HG03196 (cell line): ENCODE results near the gene CCDC12.

Source experiments
- ATAC-seq: cut with Tn5 transposase; IDR thresholded peaks from one replicate; pipeline ENCODE4 v1.9.1; 2021; ENCODE audit not compliant: unreplicated experiment

Gene CCDC12

DNA sequence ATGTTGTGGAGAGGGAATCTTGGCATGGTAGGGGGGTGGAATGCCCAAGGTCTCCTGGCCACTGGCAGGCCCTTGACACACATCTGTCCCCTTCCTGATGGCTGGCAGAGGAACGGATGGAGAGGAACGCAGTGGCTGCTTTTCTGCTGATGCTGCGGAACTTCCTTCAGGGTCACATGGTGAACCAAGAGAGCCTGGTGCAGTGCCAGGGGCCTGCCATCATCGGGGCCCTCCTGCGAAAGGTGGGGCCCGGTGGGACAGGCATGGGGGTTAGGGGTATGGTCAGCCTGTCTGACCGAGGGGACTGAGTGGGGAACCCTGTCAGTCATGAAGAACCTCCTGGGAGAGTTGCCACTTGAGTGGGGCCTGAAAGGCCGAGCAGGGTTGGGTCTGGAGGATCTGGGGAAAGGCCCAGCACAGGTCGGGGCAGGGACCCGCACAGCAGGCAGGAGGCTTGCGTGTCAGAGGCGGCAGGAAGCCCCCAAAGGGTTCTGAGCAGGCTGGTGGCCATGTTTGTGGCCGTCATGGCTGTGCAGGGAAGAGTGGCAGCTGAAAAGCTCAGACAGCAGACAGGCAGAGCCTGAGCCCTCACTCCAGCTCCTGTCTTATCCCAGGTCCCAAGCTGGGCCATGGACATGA lies 21.0 kb upstream of the CCDC12 start:
- ATAC-seq = no peak

DNA sequence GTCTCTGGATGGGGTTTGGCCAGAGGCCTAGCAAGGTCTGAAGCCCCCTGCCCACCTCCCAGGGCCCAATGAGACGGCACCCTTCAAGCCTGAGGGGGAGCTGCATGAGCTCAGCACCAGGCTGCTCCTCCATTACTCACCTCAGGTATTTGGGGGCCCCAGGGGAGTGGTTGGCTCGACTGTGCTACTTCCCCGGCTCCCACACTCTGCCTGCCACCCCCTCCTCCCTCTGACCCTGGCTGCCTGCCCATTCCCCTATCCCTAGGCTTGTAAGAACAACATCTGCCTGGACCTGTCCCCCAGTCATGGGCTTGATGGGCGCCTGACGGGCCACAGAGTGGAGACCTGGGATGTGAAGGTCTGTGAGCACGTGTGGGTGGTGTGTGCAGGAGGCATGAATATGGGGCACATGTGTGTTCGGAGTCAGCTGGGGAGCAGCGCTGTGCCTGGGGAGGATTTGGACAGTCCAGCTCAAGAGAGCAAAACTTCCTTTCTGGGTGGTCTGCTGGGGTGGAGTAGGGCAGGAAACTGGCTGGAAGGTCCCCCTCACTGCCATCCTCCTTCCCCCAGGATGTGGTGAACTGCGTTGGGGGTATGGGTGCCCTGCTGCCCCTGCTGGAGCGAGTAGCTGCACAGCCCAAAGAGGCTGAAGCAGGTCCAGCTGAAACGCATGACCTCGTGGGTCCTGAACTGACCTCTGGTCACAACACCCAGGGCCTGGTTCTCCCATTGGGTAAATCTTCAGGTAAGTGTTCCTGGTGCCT lies 20.3 kb upstream of the CCDC12 start:
- ATAC-seq = no peak

DNA sequence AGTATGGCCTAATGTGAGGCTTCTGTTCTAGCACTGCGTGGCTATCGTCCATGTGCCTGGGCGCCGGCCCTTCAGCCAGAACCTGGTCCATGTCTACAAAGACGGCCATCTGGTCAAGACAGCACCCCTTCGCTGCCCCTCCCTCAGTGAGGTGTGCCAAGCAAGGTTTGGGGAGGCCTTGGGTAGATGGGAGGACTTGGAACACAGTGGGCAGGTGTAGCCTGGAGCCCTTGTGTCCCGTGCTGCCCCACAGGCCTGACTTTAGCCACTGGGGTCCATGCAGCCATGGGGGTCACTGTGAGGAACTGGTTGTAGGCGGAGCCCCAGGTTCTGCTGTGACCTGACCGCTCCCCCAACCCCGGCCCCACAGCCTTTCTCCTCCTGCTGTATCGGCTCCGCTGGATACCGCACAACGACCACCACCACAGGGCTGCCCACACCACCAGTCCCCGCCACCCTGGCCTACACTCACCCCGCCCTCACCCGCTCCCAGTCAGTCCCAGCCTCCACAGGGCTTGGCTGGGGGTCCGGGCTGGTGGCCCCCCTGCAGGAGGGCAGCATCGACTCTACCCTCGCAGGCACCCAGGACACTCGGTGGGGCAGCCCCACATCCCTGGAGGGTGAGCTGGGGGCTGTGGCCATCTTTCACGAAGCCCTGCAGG lies 19.5 kb upstream of the CCDC12 start:
- no peak for ATAC-seq

DNA sequence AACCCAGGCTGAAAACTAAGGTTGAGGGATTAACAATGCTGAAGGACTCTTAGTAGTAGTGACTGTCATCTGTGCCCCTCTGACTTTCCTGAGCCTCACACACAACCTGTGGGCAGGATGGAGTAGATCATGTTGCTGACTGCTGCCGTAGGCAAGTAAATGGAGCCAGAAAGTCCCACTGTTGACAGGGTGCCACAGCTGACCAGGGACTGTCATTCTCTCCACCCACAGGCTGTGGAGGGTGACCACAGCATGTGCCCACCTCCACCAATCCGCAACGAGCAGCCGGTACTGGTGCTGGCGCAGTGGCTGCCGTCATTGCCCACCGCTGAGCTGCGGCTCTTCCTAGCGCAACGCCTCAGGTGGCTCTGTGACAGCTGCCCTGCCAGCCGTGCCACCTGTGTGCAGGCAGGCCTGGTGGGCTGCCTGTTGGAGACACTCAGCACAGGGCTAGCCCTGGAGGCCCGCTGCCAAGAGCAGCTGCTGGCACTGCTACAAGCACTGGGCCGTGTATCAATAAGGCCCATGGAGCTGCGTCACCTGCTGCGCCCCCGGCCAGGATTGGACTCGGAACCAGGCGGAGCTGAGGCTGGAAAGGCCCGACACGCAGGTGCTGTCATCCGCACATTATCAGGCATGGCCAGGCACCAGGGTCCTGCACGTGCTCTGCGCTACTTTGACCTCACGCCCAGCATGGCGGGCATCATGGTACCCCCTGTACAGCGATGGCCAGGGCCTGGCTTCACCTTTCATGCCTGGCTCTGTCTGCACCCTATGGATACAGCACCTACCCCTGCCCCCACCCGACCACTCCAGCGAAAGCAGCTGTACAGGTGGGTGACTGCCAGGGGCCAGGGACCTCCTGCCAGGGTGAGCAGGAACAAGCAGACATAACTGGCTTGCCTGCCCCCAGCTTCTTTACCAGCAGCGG lies 18.5 kb upstream of the CCDC12 start:
- no peak for ATAC-seq

DNA sequence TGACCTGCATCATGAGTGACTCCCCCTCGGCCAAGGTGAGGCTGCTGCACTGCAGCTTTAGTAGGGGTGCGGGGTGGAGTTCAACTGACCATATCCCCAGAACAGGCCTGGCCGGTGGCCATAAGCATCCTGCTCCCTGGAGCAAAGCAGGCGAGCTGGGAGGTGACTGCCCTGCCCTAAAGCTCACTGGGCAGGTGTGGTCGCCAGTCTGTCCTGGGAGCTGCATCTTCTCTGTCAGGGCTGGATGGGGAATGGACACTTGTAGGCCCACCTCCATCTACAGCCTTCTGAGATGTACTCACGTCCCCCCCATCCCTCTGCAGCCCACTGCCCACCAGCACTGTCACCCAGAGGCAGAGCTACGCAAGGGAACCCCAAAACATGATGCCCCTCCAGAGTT lies 17.4 kb upstream of the CCDC12 start:
- ATAC-seq = no peak

DNA sequence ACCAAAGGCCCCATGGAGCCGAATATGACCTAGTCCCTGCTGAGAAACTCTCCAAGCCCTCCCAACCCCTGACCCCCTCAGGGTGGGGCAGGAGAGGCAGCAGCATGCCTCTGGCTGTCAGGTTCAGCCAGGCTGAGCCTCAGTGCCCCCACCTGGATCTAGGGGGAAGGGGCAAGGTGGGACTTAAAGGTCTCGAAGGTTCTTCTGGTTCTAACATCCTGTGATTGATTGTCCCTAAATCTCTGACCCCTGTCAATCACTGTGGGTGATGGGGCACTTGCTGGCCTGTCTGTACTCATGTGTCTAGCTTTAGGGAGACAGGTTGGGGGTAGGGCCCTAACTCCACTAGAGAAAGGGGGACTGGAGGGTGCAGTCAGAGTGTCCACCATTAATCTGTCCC lies 16.7 kb upstream of the CCDC12 start:
- no peak for ATAC-seq

DNA sequence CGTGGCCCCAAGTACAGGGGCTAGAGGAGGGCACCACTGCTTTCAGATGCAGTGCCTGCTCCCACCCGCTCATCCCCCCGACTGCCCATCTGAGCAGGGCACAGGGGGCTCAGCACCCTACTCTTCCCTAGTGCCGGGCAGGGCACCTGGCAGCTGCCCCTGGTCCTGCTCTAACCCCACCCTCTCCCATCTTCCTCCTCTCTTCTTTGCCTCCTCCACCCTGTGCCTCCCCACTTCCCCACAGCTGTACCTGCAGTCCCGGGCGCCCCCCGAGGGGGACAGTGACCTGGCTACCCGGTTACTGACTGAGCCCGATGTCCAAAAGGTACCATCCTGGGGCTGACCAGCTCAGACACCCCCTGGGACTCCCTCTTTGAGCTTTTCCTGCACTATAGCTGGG lies 15.7 kb upstream of the CCDC12 start:
- no peak for ATAC-seq

DNA sequence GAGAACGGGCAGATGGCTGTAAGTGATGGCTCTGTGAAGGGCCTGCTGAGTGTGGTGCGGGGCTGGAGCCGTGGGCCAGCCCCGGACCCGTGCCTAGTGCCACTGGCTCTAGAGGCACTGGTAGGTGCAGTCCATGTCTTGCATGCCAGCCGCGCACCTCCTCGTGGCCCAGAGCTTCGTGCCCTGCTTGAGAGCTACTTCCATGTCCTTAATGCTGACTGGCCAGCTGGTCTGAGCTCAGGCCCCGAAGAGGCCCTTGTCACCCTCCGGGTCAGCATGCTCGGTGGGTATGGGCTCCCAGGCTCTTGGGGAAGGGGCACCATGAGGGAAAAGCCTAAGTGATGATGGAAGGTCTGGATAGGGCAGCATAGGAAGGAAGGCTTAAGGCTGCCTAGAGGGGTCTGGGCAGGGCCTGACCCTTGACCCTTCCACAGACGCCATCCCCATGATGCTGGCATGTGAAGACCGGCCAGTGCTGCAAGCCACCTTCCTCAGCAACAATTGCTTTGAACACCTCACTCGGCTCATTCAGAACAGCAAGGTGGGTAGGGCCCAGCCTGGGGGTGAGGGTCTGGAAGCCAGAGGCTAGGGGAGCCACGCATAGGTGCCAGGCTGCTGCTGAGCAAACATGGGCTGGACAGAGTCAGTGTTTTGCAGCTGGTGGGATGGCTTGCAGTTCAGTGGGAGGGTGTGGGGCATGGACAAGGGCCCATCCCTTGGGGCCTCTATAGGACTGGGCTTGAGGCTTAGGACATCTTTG lies 15.0 kb upstream of the CCDC12 start:
- ATAC-seq = no peak

DNA sequence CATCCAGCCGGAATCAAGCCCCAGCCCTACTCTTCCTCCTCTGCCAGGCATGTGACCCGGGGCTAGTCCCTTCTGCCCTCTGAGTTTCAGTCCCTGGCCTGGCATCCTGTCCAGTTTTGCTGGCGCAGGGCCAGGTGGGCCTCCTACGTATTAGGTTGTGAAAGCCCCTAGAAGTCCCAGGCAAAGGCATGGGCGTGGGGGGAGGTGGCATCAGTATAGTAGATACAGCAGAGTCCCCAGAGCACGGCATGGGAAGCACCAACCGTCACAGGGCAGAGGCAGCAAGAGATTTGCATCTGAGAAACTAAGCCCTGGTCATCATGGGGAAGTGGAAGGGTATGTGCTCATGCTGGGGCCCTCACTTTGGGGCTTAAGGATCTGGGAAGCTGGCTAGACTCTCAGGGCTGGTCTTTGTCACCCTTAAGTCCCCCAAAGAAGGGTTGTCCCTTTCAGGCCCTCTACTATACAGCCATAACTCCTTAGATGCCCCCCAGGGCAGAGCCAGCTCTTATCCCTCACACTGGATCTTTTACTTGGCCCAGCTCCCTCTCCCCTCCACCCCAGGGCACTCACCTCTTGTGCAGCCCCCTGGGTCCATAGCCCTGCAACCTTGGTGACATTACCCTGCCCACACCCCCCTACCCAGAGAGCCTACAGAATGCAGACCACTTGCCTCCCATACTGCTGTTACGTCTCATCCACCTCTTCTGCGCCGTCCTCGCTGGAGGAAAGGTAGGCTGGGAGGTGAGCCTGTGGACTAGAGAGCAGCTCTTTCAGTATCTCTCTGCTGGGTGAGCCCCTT lies 14.2 kb upstream of the CCDC12 start:
- ATAC-seq = peak; percentile 41

DNA sequence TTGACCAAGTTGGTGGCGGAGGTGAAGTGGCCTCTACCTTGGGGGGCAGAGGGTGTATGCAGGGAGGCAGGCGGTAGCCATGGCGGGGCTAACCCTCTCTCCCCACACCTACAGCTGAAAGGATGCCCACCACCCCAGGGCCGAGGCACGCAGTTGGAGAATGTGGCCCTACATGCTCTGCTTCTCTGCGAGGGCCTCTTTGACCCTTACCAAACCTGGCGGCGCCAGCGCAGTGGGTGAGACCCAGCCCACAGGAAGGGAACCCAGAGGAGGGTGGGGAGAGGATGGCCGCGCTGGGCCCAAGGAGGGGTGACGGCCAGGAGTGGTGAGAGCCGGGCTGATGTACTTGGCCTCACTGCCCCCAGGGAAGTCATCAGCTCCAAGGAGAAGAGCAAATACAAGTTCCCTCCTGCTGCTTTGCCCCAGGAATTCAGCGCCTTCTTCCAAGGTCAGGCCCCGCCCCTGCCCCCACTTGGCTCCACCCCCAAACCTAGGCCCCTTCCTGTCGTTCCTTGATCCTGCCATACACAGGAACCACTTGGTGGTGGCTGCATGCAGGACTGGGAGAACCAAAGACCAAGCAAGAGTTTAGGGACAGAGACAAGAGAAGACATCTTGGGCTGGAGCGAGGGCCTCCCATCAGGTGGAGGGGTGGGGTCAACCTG lies 12.7 kb upstream of the CCDC12 start:
- ATAC-seq = no peak

DNA sequence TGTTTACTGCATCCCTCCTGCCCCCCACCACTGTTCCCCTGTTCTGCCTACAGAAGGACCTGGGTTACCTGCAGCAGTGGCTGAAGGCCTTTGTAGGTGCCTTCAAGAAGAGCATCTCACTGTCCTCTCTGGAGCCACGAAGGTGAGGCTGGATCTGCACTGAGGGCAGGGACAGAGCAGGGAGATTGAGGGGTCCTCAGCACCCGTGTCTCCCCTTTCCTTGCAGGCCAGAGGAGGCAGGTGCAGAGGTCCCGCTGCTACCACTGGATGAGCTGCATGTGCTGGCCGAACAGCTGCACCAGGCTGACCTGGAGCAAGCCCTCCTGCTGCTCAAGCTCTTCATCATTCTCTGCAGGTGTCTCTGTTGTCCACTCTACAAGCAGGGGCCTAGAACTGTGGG lies 12.1 kb upstream of the CCDC12 start:
- ATAC-seq = no peak

DNA sequence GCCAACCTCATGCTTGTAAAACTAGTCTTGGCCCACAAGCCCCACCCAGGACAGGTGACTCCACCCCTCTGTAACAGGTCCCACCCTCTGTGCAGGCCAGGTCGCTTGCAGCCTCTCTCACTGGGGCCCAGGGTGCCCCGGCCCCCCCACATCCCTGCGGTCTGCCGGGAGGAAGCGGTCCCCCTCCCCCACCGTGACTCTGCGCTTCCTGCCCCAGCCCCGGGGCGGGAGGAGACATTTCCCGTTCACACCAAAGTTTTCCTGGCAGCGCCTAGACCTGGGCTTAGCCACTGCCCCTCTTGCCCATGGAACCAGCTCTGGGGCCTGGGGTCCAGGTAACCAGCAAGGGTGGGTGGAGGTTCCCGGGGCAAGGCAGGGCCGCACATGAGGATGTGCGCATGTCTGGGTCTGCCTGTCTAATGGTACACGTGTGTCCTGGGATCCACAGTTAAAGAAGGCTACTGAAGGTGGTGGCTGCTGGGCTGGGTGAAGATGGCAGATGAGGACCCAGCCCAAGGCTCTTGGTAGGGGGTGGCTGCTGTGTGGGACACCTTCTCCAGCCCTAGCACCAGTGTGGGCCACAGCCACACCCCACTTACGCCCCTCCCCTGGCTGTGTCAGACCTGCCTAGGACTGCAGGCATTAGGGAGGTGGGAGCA lies 11.3 kb upstream of the CCDC12 start:
- ATAC-seq = peak; percentile 42

DNA sequence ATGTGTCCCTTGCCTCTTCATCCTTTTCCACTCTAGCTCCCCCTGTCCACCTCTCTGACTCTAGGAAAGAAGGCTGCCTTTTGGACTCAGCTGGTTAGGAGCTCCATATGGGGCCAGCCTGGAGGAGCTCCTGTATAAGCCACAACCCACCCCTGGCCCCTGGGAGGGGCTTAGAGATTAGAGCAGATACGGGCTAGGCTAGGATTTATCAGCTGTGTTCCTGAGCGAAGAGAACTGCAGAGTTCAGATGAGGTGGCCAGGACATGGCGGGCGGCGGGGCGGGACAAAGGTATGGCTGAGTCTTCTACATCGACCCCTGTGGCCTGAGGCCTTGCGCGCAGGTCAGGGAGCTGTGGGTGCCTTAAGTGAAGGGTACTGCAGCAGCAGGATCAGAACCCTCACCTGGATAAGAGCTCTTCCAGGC lies 10.8 kb upstream of the CCDC12 start:
- ATAC-seq = peak; percentile 4

DNA sequence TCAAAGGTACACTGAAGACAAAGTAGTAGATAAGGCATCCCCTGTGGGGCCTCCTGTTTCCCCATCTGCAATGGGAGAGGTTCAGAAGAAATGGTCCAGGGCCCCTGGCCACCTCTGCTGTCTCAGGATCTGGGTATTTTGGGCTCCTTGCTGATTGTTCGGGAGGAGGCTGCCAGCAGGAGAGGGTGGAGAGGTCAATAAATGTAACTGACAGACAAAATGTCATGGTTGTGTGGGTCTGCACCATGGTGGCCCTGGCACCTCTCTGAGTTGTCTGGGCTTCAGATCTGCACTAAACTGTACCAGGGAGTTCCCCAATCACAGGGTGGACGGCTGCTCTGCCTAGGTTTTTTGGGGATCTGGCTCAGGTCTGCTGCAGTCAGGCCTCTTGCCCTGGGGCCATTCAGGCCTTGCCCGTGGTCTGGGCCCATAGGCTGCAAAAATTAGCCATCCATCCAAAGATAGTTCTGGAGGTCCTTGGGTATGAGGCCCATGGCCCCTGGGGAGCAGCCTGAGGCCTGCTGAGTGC lies 10.3 kb upstream of the CCDC12 start:
- ATAC-seq = no peak

DNA sequence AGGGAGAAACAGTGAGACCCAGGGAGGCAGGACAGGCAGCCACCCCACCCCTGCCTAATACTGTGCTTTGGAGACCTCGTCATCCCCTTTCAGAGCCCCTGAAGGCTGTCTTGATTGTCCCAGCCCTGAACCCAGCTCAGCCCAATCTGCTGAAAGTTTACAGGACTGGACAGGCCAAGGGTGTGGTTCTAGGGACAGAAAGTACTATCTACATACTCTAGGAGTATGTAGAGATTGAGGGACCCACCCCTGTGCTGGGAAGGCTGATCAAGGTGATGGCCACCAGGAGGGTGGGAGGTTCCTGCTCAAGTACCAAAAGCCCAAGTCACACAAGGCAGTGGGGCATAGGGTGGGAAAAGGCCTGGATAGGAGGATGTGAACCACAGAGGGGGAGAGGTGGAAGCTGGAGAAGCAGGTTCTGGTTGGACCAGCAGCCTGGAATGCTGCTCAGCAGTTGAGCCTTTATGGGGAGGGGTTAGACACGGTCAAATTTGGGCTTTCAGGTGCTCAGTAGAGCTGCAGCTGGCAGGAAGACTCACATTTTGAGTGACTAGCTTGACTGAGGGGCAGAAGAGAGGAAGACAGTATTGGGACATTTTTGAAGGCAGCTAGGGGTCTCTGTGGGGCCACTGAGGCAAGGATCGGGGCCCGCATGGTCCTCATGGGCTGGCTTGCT lies 9.6 kb upstream of the CCDC12 start:
- ATAC-seq = no peak

DNA sequence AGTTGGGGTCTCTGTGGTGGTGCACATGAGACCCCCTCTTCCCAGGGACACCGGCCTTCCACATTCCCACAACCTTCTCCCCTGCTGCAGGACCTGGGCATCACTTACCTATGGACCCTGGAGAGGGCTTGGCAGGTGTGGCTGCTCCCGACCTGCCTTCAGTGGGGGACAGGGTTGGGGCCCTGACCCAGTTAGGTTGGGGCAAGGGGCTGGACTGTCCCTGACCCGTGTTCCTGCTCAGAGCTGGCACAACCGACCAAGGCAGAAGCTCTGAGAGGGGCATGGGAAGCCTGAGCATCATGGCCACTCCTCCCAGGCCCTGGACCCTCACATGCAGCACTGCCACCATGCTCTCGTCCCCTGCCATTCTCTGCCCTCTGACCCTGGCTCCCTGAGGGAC lies 9.0 kb upstream of the CCDC12 start:
- ATAC-seq = no peak

DNA sequence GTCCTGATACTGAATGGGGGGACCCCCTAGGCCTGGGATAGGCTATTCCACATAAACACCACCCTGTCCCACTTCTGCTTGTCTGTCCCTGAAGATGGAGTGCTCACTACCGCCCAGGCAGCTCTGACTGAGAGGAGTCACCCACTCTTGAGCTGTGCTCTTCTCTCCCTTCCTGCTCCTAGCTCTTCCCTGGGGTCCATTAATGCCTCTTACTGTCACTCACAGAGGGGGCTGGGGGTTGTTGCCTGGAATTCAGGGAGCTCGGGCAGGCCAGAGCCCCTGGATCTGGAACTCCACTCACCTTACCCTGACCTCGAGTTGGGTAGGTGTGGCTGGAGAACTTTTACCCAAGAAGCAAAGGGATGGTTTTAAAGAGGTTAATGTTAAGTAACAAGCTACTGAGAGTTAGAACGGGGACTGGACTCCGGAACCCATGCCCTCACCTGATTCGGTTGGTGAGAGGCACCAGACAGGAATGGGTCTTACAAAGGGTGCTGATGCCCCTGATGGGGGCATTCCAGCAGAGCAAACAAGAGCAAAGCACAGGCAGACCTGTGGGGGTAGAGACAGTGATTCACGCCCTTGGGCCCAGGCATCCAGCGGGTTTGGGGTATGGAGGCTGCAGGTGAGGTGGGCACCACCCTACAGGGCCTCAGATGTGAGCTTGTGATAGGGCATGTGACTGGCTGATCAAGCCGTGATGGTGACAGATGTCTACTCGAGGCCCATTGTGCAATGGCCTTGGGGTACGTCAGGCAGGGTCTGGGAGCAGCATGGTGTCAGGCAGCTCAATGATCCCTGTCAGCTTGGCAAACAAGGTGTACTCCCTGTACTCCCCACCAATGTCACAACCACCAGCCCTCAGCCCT lies 8.3 kb upstream of the CCDC12 start:
- no peak for ATAC-seq
